ENCODE results near the gene APOB. TPM values are rescaled to one million over a fixed set of nuclear protein-coding genes. Genes with fewer than 3 reads are reported as not detected.

APOB gene
- total RNA-seq, 2 experiments from 2014 or later, result not detected

- Mint-ChIP-seq H3K4me1 (ENCODE audit: low read depth) (no peaks in the 10 kb centered on the region), H3K36me3 (ENCODE audit: low read depth) (no peaks in the 10 kb centered on the region), H3K27ac (no peak overlapping the region), H3K4me3 (no peak overlapping the region), H3K27me3 (peaks cover 4% of the 10 kb centered on the region), H3K9me3 (no peaks in the 10 kb centered on the region)
- CTCF ChIA-PET, result no interaction called here
- ATAC-seq, result no peak
- TF ChIP-seq CTCF (IDR thresholded peaks at IDR 0.05), result no peak
- POLR2A ChIA-PET, result no interaction called here
- intact Hi-C loops (cut with micrococcal nuclease), result no loop called here
- DNase-seq, result no peak
Measured at GRCh38 chr2:21020668-21021288, 23.1 kb downstream of the APOB start.

- no peak for ATAC-seq
- ChIA-PET POLR2A (no interaction called here), CTCF (no interaction called here)
- no peaks in the 10 kb centered on the region for H3K4me1 Mint-ChIP-seq (ENCODE audit: low read depth)
- no peak overlapping the region for H3K4me3 Mint-ChIP-seq
- no peak for DNase-seq
- intact Hi-C loops (cut with micrococcal nuclease), result no loop called here
- no peak for TF ChIP-seq CTCF (IDR thresholded peaks at IDR 0.05)
- H3K27me3 Mint-ChIP-seq, result peaks cover 4% of the 10 kb centered on the region
- no peak overlapping the region for H3K27ac Mint-ChIP-seq
- H3K36me3 Mint-ChIP-seq (ENCODE audit: low read depth), result no peaks in the 10 kb centered on the region
- H3K9me3 Mint-ChIP-seq, result no peaks in the 10 kb centered on the region
Measured at GRCh38 chr2:21020031-21020667, 23.7 kb downstream of the APOB start.

GRCh38 chr2:21019678-21020021 is 24.2 kb downstream of the APOB start:
- no peak for ATAC-seq
- H3K27me3 Mint-ChIP-seq, result peaks cover 4% of the 10 kb centered on the region
- H3K9me3 Mint-ChIP-seq, result no peaks in the 10 kb centered on the region
- POLR2A ChIA-PET, result no interaction called here
- intact Hi-C loops (cut with micrococcal nuclease), result no loop called here
- DNase-seq, result no peak
- TF ChIP-seq CTCF (IDR thresholded peaks at IDR 0.05), result no peak
- no peak overlapping the region for H3K4me3 Mint-ChIP-seq
- CTCF ChIA-PET, result no interaction called here
- H3K4me1 Mint-ChIP-seq (ENCODE audit: low read depth), result no peaks in the 10 kb centered on the region
- H3K27ac Mint-ChIP-seq, result no peak overlapping the region
- no peaks in the 10 kb centered on the region for H3K36me3 Mint-ChIP-seq (ENCODE audit: low read depth)

- ATAC-seq (no peak), DNase-seq (no peak)
- intact Hi-C loops (cut with micrococcal nuclease), result no loop called here
- H3K27ac Mint-ChIP-seq, result no peak overlapping the region
- CTCF ChIA-PET, result interaction anchor here (1.1 kb wide), 1 partner anchor 9 kb away, joined by 3 read pairs; no protein-coding TSS in a partner anchor
- no peaks in the 10 kb centered on the region for H3K9me3 Mint-ChIP-seq
- no peak overlapping the region for H3K4me3 Mint-ChIP-seq
- H3K36me3 Mint-ChIP-seq (ENCODE audit: low read depth), result no peaks in the 10 kb centered on the region
- TF ChIP-seq CTCF (IDR thresholded peaks at IDR 0.05), result no peak
- H3K4me1 Mint-ChIP-seq (ENCODE audit: low read depth), result no peaks in the 10 kb centered on the region
- POLR2A ChIA-PET, result no interaction called here
- peaks cover 4% of the 10 kb centered on the region for H3K27me3 Mint-ChIP-seq
Measured at GRCh38 chr2:21019000-21019677, 24.7 kb downstream of the APOB start.

- Mint-ChIP-seq H3K27ac (no peak overlapping the region), H3K9me3 (no peaks in the 10 kb centered on the region), H3K4me1 (ENCODE audit: low read depth) (no peaks in the 10 kb centered on the region), H3K4me3 (no peak overlapping the region), H3K27me3 (peaks cover 4% of the 10 kb centered on the region), H3K36me3 (ENCODE audit: low read depth) (no peaks in the 10 kb centered on the region)
- ChIA-PET CTCF (interaction anchor here (1.1 kb wide), 1 partner anchor 8 kb away, joined by 3 read pairs; no protein-coding TSS in a partner anchor), POLR2A (no interaction called here)
- no peak for ATAC-seq
- TF ChIP-seq CTCF (IDR thresholded peaks at IDR 0.05), result no peak
- intact Hi-C loops (cut with micrococcal nuclease), result no loop called here
- no peak for DNase-seq
Measured at GRCh38 chr2:21018290-21018689, 25.6 kb downstream of the APOB start.
